ENCODE data around the gene PHOSPHO2.

GRCh38 chr2:169704160-169704708, 10.0 kb downstream of the PHOSPHO2 start:
- TF ChIP-seq CTCF (IDR thresholded peaks at IDR 0.05) (no peak), POLR2A (IDR thresholded peaks at IDR 0.05) (no peak)

Data from tibial nerve (tissue), 3 donors.